Neural progenitor cell (in vitro differentiated cells): Measurements from ENCODE around the gene DPF3. TPM values are rescaled to one million over a fixed set of nuclear protein-coding genes. Genes with fewer than 3 reads are reported as not detected.

Experiments
- DNase-seq: peaks from one replicate; pipeline ENCODE4 v3.0.0-alpha.2; 2016; ENCODE audit warnings: low spot score
- H2AFZ ChIP-seq: fragments of 200-600 bp; sonication (generic); replicated peaks from 2 replicates; pipeline ENCODE4 v1.6.1; 2016; ENCODE audit warnings: antibody characterized with exemption
- H3F3A ChIP-seq: fragments of 200-600 bp; sonication (generic); 2 replicates; pipeline ENCODE4 v1.6.1; 2016; ENCODE audit warnings: antibody characterized with exemption, low read depth
- H3K27ac ChIP-seq: fragments of 200-600 bp; sonication (generic); 2 replicates; pipeline ENCODE4 v1.5.1; 2016; ENCODE audit warnings: mild to moderate bottlenecking
- H3K27me3 ChIP-seq: fragments of 200-600 bp; sonication (generic); 2 replicates; pipeline ENCODE4 v1.6.1; 2016; ENCODE audit warnings: mild to moderate bottlenecking, moderate library complexity
- H3K36me3 ChIP-seq: fragments of 200-600 bp; sonication (generic); 2 replicates; pipeline ENCODE4 v1.5.1; 2016
- H3K4me1 ChIP-seq: fragments of 200-600 bp; sonication (generic); 2 replicates; pipeline ENCODE4 v1.6.1; 2016; ENCODE audit warnings: mixed run types
- H3K4me2 ChIP-seq: fragments of 200-600 bp; sonication (generic); 2 replicates; pipeline ENCODE4 v1.6.1; 2016
- H3K4me3 ChIP-seq: fragments of 200-600 bp; sonication (generic); 2 replicates; pipeline ENCODE4 v1.5.1; 2016
- H3K79me2 ChIP-seq: fragments of 200-600 bp; sonication (generic); 2 replicates; pipeline ENCODE4 v1.6.1; 2016; ENCODE audit warnings: low read depth
- H3K9ac ChIP-seq: fragments of 200-600 bp; sonication (generic); 2 replicates; pipeline ENCODE4 v1.6.1; 2016
- H3K9me3 ChIP-seq: fragments of 200-600 bp; sonication (generic); 2 replicates; pipeline ENCODE4 v1.5.1; 2016; ENCODE audit warnings: low read depth
- H4K20me1 ChIP-seq: fragments of 200-600 bp; sonication (generic); 2 replicates; pipeline ENCODE4 v1.6.1; 2016; ENCODE audit warnings: low read depth
- H3K27ac Mint-ChIP-seq: 3 replicates; pipeline ENCODE4 v1.8.0; 2021; ENCODE audit warnings: mixed read lengths
- H3K27me3 Mint-ChIP-seq: 2 replicates; pipeline ENCODE4 v1.8.0; 2022; ENCODE audit warnings: low read depth, mild to moderate bottlenecking, inconsistent platforms, moderate library complexity, mixed read lengths; ENCODE audit not compliant: insufficient read depth
- H3K36me3 Mint-ChIP-seq: 3 replicates; pipeline ENCODE4 v1.8.0; 2021; ENCODE audit warnings: mixed read lengths
- H3K4me1 Mint-ChIP-seq: 3 replicates; pipeline ENCODE4 v1.8.0; 2021; ENCODE audit warnings: mixed read lengths
- H3K4me3 Mint-ChIP-seq: 3 replicates; pipeline ENCODE4 v1.8.0; 2021; ENCODE audit warnings: mild to moderate bottlenecking, moderate library complexity, mixed read lengths
- H3K9me3 Mint-ChIP-seq: 3 replicates; pipeline ENCODE4 v1.8.0; 2020; ENCODE audit warnings: mixed read lengths
- CTCF ChIP-seq: fragments of 200-600 bp; sonication (generic); IDR thresholded peaks from 2 replicates; pipeline ENCODE4 v1.5.1; 2017; ENCODE audit warnings: antibody characterized with exemption, mild to moderate bottlenecking
- EZH2 ChIP-seq: fragments of 200-600 bp; sonication (generic); IDR thresholded peaks from 2 replicates; pipeline ENCODE4 v1.6.1; 2017; ENCODE audit warnings: antibody characterized with exemption, mild to moderate bottlenecking, moderate library complexity
- EZH2phosphoT487 ChIP-seq: fragments of 200-600 bp; sonication (generic); IDR thresholded peaks from 2 replicates; pipeline ENCODE4 v1.6.1; 2017; ENCODE audit warnings: antibody characterized with exemption
- total RNA-seq: library from RNA; depleted of rRNA; stranded (reverse); fragments of >200 nt; gene quantifications from 2 replicates; pipeline ENCODE4 v1.2.3, GENCODE V29; 2015; ENCODE audit warnings: low replicate concordance

Gene DPF3
- total RNA-seq, 1 donor from 2014 or later = not detected

GRCh38 chr14:72643317-72643801, 250.5 kb downstream of the DPF3 start:
- DNase-seq = no peak
- Histone ChIP-seq H3K9me3 (no peaks in the 10 kb centered on the region), H3K27me3 (no peaks in the 10 kb centered on the region), H3K27ac (no peak overlapping the region), H3K4me3 (no peak overlapping the region), H3K79me2 (no peaks in the 10 kb centered on the region), H4K20me1 (no peaks in the 10 kb centered on the region), H3K4me1 (no peaks in the 10 kb centered on the region), H3K9ac (no peak overlapping the region), H3F3A (no peaks in the 10 kb centered on the region), H3K36me3 (no peaks in the 10 kb centered on the region), H2AFZ (no peak overlapping the region), H3K4me2 (no peak overlapping the region)
- Mint-ChIP-seq H3K27ac (no peak overlapping the region), H3K9me3 (peaks cover 3% of the 10 kb centered on the region), H3K4me1 (peaks cover 12% of the 10 kb centered on the region), H3K4me3 (no peak overlapping the region), H3K27me3 (peaks cover 4% of the 10 kb centered on the region), H3K36me3 (no peaks in the 10 kb centered on the region)
- TF ChIP-seq EZH2 (no peak), CTCF (no peak), EZH2phosphoT487 (no peak)

- Mint-ChIP-seq H3K27ac (no peak overlapping the region), H3K4me1 (peaks cover 12% of the 10 kb centered on the region), H3K4me3 (no peak overlapping the region), H3K36me3 (no peaks in the 10 kb centered on the region), H3K9me3 (peaks cover 3% of the 10 kb centered on the region), H3K27me3 (peaks cover 4% of the 10 kb centered on the region)
- no peaks in the 10 kb centered on the region for H3F3A ChIP-seq
- no peaks in the 10 kb centered on the region for H4K20me1 ChIP-seq
- no peak overlapping the region for H3K27ac ChIP-seq
- TF ChIP-seq CTCF (no peak), EZH2 (no peak), EZH2phosphoT487 (no peak)
- no peak overlapping the region for H3K4me2 ChIP-seq
- no peaks in the 10 kb centered on the region for H3K79me2 ChIP-seq
- no peak overlapping the region for H3K4me3 ChIP-seq
- H3K36me3 ChIP-seq = no peaks in the 10 kb centered on the region
- no peak overlapping the region for H2AFZ ChIP-seq
- no peaks in the 10 kb centered on the region for H3K27me3 ChIP-seq
- no peaks in the 10 kb centered on the region for H3K9me3 ChIP-seq
- no peaks in the 10 kb centered on the region for H3K4me1 ChIP-seq
- H3K9ac ChIP-seq = no peak overlapping the region
- no peak for DNase-seq
These were observed 252.9 kb downstream of the DPF3 start for GRCh38 chr14:72640911-72641485.

GRCh38 chr14:72638021-72638420, 255.9 kb downstream of the DPF3 start:
- H3K4me3 Mint-ChIP-seq = no peak overlapping the region
- peaks cover 3% of the 10 kb centered on the region for H3K9me3 Mint-ChIP-seq
- no peaks in the 10 kb centered on the region for H3K36me3 ChIP-seq
- TF ChIP-seq EZH2phosphoT487 (no peak), CTCF (no peak), EZH2 (no peak)
- H3K4me1 ChIP-seq = no peaks in the 10 kb centered on the region
- H3K27me3 Mint-ChIP-seq = no peaks in the 10 kb centered on the region
- H3K79me2 ChIP-seq = no peaks in the 10 kb centered on the region
- no peaks in the 10 kb centered on the region for H3K27me3 ChIP-seq
- no peaks in the 10 kb centered on the region for H3K9me3 ChIP-seq
- H3K4me2 ChIP-seq = no peak overlapping the region
- no peak overlapping the region for H3K27ac ChIP-seq
- no peaks in the 10 kb centered on the region for H4K20me1 ChIP-seq
- no peak overlapping the region for H3K4me3 ChIP-seq
- H3K27ac Mint-ChIP-seq = no peak overlapping the region
- DNase-seq = no peak
- H3K9ac ChIP-seq = no peak overlapping the region
- no peak overlapping the region for H2AFZ ChIP-seq
- H3F3A ChIP-seq = no peaks in the 10 kb centered on the region
- H3K36me3 Mint-ChIP-seq = no peaks in the 10 kb centered on the region
- H3K4me1 Mint-ChIP-seq = peaks cover under 1% of the 10 kb centered on the region
